HG02943 (cell line): ENCODE data around the gene GALK2.
"Not testable (repeated sequence)": the region's sequence is repeated elsewhere in the genome, so short reads cannot be mapped to it uniquely, and the experiment has no call there.

Experiments used
- ATAC-seq: cut with Tn5 transposase; IDR thresholded peaks from one replicate; pipeline ENCODE4 v1.9.1; 2021; ENCODE audit warnings: mild to moderate bottlenecking, low read depth, moderate library complexity; ENCODE audit not compliant: unreplicated experiment

Gene GALK2

GRCh38 chr15:49163678-49164077, 6.4 kb upstream of the GALK2 start:
- ATAC-seq, result no peak

- ATAC-seq, result no peak
These were observed 5.2 kb upstream of the GALK2 start for GRCh38 chr15:49164865-49165264.

GRCh38 chr15:49168016-49168415, 2.0 kb upstream of the GALK2 start:
- ATAC-seq, result no peak

GRCh38 chr15:49171790-49172189, 1.7 kb downstream of the GALK2 start:
- ATAC-seq, result no peak

GRCh38 chr15:49174902-49175301, 4.9 kb downstream of the GALK2 start:
- ATAC-seq, result no peak

GRCh38 chr15:49175582-49176397, 5.7 kb downstream of the GALK2 start:
- ATAC-seq, result not testable (repeated sequence)

GRCh38 chr15:49178497-49178896, 8.4 kb downstream of the GALK2 start:
- ATAC-seq, result no peak

- ATAC-seq, result no peak
These were observed 9.6 kb downstream of the GALK2 start for GRCh38 chr15:49179433-49180190.

- ATAC-seq, result no peak
These were observed 12.1 kb downstream of the GALK2 start for GRCh38 chr15:49182128-49182527.

GRCh38 chr15:49183741-49184140, 13.7 kb downstream of the GALK2 start:
- not testable (repeated sequence) for ATAC-seq

- peak; percentile 78 for ATAC-seq
These were observed 15.4 kb downstream of the GALK2 start for GRCh38 chr15:49185473-49185872.

GRCh38 chr15:49187549-49188245, 17.6 kb downstream of the GALK2 start:
- no peak for ATAC-seq

GRCh38 chr15:49188933-49189332, 18.9 kb downstream of the GALK2 start:
- ATAC-seq, result no peak

- ATAC-seq, result no peak
These were observed 19.6 kb downstream of the GALK2 start for GRCh38 chr15:49189631-49190030.

GRCh38 chr15:49190586-49190985, 20.5 kb downstream of the GALK2 start:
- ATAC-seq, result no peak

- ATAC-seq, result no peak
These were observed 21.8 kb downstream of the GALK2 start for GRCh38 chr15:49191892-49192291.

- no peak for ATAC-seq
These were observed 26.8 kb downstream of the GALK2 start for GRCh38 chr15:49196856-49197255.

- ATAC-seq, result no peak
These were observed 29.6 kb downstream of the GALK2 start for GRCh38 chr15:49199666-49200065.

GRCh38 chr15:49200347-49200746, 30.3 kb downstream of the GALK2 start:
- no peak for ATAC-seq

- not testable (repeated sequence) for ATAC-seq
These were observed 38.1 kb downstream of the GALK2 start for GRCh38 chr15:49208102-49208501.

- ATAC-seq, result no peak
These were observed 42.9 kb downstream of the GALK2 start for GRCh38 chr15:49212897-49213296.
